Transverse colon (tissue), 3 donors: Measurements from ENCODE around the gene PDCD1.

ENCODE experiments used
- EP300 ChIP-seq: sonication (generic); formaldehyde crosslinking; IDR thresholded peaks from one replicate; pipeline ENCODE4 v1.6.1; 2017; ENCODE audit warnings: antibody characterized with exemption, low read depth
- POLR2AphosphoS5 ChIP-seq, 3 donors: sonication (generic); formaldehyde crosslinking; IDR thresholded peaks; one replicate each; pipeline ENCODE4 v1.6.1; 2016; ENCODE audit warnings: antibody characterized with exemption in 3 of 3

DNA sequence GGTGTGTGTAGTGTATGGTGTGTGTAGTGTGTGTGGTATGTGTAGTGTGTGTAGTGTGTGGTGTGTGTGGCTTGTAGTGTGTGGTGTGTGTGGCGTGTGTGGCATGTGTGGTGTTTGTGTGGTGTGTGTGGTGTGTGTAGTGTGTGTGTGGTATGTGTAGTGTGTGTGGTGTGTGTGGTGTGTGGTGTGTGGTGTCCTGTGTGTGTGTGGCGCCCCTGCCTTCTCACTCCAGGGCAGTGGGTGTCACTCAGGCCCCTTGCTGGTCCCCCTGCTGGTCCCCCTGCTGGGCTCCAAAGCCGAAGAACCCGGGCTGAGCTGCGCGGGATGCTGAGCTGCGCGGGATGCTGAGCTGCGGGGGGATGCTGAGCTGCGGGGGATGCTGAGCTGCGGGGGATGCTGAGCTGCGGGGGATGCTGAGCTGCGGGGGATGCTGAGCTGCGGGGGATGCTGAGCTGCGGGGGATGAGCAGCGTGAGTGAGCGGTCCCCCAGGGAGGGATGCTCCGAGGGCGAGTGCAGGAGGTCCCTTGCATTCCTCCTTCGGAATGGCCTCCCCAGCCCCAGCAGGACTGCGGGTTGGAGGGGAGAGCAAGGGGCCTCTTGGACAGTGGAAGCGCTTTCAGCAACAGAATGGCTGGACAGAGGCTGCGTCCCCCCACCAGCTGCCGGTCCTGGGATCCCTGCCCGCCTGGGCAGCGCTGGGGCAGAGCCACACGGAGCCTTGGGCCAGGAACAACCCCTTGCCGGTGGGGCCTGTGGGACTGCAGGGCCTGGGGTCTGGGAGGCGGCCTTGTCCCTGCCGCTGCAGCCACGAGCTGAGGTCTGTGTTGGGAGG, 7.5 kb upstream of the PDCD1 start:
- TF ChIP-seq POLR2AphosphoS5 (IDR thresholded peaks at IDR 0.05) (no peak), EP300 (no peak)
